Osteoblast (primary cell): ENCODE measurements around the gene NEMP2. TPM values are rescaled to one million over a fixed set of nuclear protein-coding genes. Genes with fewer than 3 reads are reported as not detected.
"Not testable (repeated sequence)": the region's sequence is repeated elsewhere in the genome, so short reads cannot be mapped to it uniquely, and the experiment has no call there.

Experiments used
- DNase-seq: peaks from one replicate; pipeline ENCODE4 v3.0.0; 2011; ENCODE audit warnings: low spot score, mixed read lengths; ENCODE audit not compliant: insufficient read length; ENCODE audit errors: missing footprints
- H2AFZ ChIP-seq: 2 replicates; pipeline ENCODE4 v1.6.0; 2011; ENCODE audit warnings: mild to moderate bottlenecking, low read length
- H3K27ac ChIP-seq: 2 replicates; pipeline ENCODE4 v1.5.1; 2011; ENCODE audit warnings: mild to moderate bottlenecking, low read depth, low read length, moderate library complexity
- H3K27me3 ChIP-seq: 2 replicates; pipeline ENCODE4 v1.6.0; 2012; ENCODE audit warnings: mild to moderate bottlenecking, control low read depth, inconsistent platforms, low read length, moderate library complexity; ENCODE audit not compliant: insufficient read depth
- H3K36me3 ChIP-seq: 2 replicates; pipeline ENCODE4 v1.5.1; 2011; ENCODE audit warnings: mild to moderate bottlenecking, low read length, control low read depth, moderate library complexity; ENCODE audit not compliant: insufficient read depth
- H3K4me1 ChIP-seq: 2 replicates; pipeline ENCODE4 v1.5.1; 2011; ENCODE audit warnings: mild to moderate bottlenecking, low read length, control low read depth, moderate library complexity; ENCODE audit not compliant: insufficient read depth
- H3K4me2 ChIP-seq: 2 replicates; pipeline ENCODE4 v1.6.0; 2011; ENCODE audit warnings: mild to moderate bottlenecking, low read length; ENCODE audit not compliant: insufficient read depth
- H3K4me3 ChIP-seq: fragments of 200-600 bp; sonication (generic); 3 replicates; pipeline ENCODE4 v1.5.1; 2012; ENCODE audit warnings: mild to moderate bottlenecking, low read length, inconsistent platforms; ENCODE audit not compliant: insufficient read depth
- H3K79me2 ChIP-seq: 2 replicates; pipeline ENCODE4 v1.6.0; 2012; ENCODE audit warnings: mild to moderate bottlenecking, low read length, control low read depth, inconsistent platforms; ENCODE audit not compliant: insufficient read depth
- H3K9me3 ChIP-seq: 2 replicates; pipeline ENCODE4 v1.5.1; 2011; ENCODE audit warnings: low read depth, low read length, control low read depth
- H4K20me1 ChIP-seq: 2 replicates; pipeline ENCODE4 v1.6.0; 2012; ENCODE audit warnings: mild to moderate bottlenecking, low read length, control low read depth; ENCODE audit not compliant: insufficient read depth
- total RNA-seq: library from RNA; depleted of rRNA; stranded (reverse); fragments of >200 nt; gene quantifications from 2 replicates; pipeline ENCODE4 v1.2.3, GENCODE V29; 2012
- TF ChIP-seq, protein P1 (sequence below): IDR thresholded peaks from 2 replicates; pipeline ENCODE4 v1.5.1; 2011; ENCODE audit warnings: mild to moderate bottlenecking, low read depth, low read length, moderate library complexity; ENCODE audit errors: extremely low read depth

NEMP2 gene
- total RNA-seq, 1 donor, result 4.7 TPM

DNA sequence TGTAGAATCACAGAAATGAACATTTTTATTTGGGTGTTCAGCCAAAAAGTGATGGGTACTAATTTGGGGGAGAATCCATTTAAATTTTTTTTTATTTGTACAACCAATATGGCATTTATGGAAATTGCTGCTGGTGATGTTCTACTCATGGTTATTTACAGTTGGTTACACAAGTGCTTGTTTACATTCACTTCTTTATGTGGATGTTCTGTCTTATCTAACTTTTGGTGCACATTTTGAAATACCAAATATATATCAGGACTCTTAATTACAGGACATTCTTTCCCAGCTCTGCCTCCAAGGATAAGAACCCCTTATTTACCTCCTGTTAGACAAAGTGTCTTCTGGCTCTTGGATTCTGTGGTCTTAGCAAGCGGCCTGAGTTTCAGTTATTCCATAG is 35.2 kb downstream of the NEMP2 start:
- Histone ChIP-seq H3K27ac (no peak overlapping the region), H3K9me3 (no peaks in the 10 kb centered on the region), H3K79me2 (no peaks in the 10 kb centered on the region), H3K4me1 (no peaks in the 10 kb centered on the region), H4K20me1 (no peaks in the 10 kb centered on the region), H3K27me3 (no peaks in the 10 kb centered on the region), H3K4me3 (no peak overlapping the region), H3K36me3 (no peaks in the 10 kb centered on the region), H2AFZ (no peak overlapping the region), H3K4me2 (no peak overlapping the region)
- TF ChIP-seq, protein P1, sequence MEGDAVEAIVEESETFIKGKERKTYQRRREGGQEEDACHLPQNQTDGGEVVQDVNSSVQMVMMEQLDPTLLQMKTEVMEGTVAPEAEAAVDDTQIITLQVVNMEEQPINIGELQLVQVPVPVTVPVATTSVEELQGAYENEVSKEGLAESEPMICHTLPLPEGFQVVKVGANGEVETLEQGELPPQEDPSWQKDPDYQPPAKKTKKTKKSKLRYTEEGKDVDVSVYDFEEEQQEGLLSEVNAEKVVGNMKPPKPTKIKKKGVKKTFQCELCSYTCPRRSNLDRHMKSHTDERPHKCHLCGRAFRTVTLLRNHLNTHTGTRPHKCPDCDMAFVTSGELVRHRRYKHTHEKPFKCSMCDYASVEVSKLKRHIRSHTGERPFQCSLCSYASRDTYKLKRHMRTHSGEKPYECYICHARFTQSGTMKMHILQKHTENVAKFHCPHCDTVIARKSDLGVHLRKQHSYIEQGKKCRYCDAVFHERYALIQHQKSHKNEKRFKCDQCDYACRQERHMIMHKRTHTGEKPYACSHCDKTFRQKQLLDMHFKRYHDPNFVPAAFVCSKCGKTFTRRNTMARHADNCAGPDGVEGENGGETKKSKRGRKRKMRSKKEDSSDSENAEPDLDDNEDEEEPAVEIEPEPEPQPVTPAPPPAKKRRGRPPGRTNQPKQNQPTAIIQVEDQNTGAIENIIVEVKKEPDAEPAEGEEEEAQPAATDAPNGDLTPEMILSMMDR, result no peak
- DNase-seq, result no peak

DNA sequence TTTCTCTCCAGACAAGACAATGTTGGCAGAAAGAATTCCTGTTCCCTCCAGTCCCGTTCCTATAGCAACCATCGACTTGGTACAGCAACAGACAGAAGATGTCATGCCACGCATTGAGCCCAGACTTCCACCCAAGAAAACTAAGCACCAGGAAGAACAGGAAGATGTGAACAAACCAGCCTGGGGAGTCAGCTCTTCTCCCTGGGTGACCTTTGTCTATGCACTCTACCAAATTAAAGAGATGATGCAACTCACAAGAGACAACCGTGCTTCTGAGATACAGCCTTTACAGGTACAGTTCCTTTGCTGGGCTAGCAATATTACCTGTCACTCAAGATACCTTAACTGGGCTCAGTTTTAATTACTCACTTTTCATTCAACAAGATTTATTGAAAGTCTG is 37.1 kb downstream of the NEMP2 start:
- no peak overlapping the region for H3K4me3 ChIP-seq
- no peaks in the 10 kb centered on the region for H3K4me1 ChIP-seq
- no peak overlapping the region for H2AFZ ChIP-seq
- H3K4me2 ChIP-seq, result no peak overlapping the region
- H3K27me3 ChIP-seq, result no peaks in the 10 kb centered on the region
- no peaks in the 10 kb centered on the region for H3K9me3 ChIP-seq
- H3K36me3 ChIP-seq, result no peaks in the 10 kb centered on the region
- H3K27ac ChIP-seq, result no peak overlapping the region
- TF ChIP-seq, protein P1, result no peak
- no peaks in the 10 kb centered on the region for H4K20me1 ChIP-seq
- DNase-seq, result no peak
- H3K79me2 ChIP-seq, result no peaks in the 10 kb centered on the region

- H3K36me3 ChIP-seq, H3K27ac ChIP-seq, H3K9me3 ChIP-seq, H4K20me1 ChIP-seq, H3K4me3 ChIP-seq, H3K4me1 ChIP-seq, H2AFZ ChIP-seq, DNase-seq, H3K4me2 ChIP-seq, H3K79me2 ChIP-seq, H3K27me3 ChIP-seq: not testable (repeated sequence)
Measured at GRCh38 chr2:190494600-190495227, 39.8 kb downstream of the NEMP2 start.

GRCh38 chr2:190493095-190493494 is 41.4 kb downstream of the NEMP2 start:
- no peaks in the 10 kb centered on the region for H3K36me3 ChIP-seq
- H4K20me1 ChIP-seq, result no peaks in the 10 kb centered on the region
- H3K4me3 ChIP-seq, result no peak overlapping the region
- H3K79me2 ChIP-seq, result no peaks in the 10 kb centered on the region
- no peak overlapping the region for H2AFZ ChIP-seq
- TF ChIP-seq, protein P1, result no peak
- H3K4me1 ChIP-seq, result no peaks in the 10 kb centered on the region
- H3K9me3 ChIP-seq, result no peaks in the 10 kb centered on the region
- no peaks in the 10 kb centered on the region for H3K27me3 ChIP-seq
- DNase-seq, result no peak
- H3K4me2 ChIP-seq, result no peak overlapping the region
- H3K27ac ChIP-seq, result no peak overlapping the region
